Fibroblast of the aortic adventitia (primary cell): ENCODE data around the gene NSD1. TPM values are rescaled to one million over a fixed set of nuclear protein-coding genes. Genes with fewer than 3 reads are reported as not detected.

Source experiments
- DNase-seq: peaks from one replicate; pipeline ENCODE4 v3.0.0-alpha.2; 2010; ENCODE audit warnings: low read depth
- H3K4me3 ChIP-seq: 2 replicates; pipeline ENCODE4 v1.5.1; 2011; ENCODE audit warnings: low read depth, mild to moderate bottlenecking, control low read depth, low read length, moderate library complexity
- CTCF ChIP-seq: IDR thresholded peaks from 2 replicates; pipeline ENCODE4 v1.5.1; 2011; ENCODE audit warnings: mild to moderate bottlenecking, low read length, control low read depth, inconsistent platforms; ENCODE audit not compliant: insufficient read depth
- total RNA-seq: library from RNA; depleted of rRNA; stranded (reverse); fragments of >200 nt; gene quantifications from 2 replicates; pipeline ENCODE4 v1.2.3, GENCODE V29; 2012; ENCODE audit warnings: low replicate concordance

NSD1 gene
- total RNA-seq, 1 donor, result 50.3 TPM

- H3K4me3 ChIP-seq, result no peak overlapping the region
Measured at GRCh38 chr5:177189965-177190364, 56.4 kb downstream of the NSD1 start.

GRCh38 chr5:177194268-177194667 lies 60.7 kb downstream of the NSD1 start:
- TF ChIP-seq CTCF, result no peak
- DNase-seq, result peak; percentile 96
- H3K4me3 ChIP-seq, result no peak overlapping the region

More at GRCh38 chr5:177189965-177190364, 56.4 kb downstream of the NSD1 start:
- TF ChIP-seq CTCF, result no peak
- DNase-seq, result no peak

GRCh38 chr5:177195307-177195952 lies 61.9 kb downstream of the NSD1 start:
- TF ChIP-seq CTCF, result no peak
- DNase-seq, result no peak
- no peak overlapping the region for H3K4me3 ChIP-seq

GRCh38 chr5:177198738-177199137 lies 65.2 kb downstream of the NSD1 start:
- no peak for DNase-seq
- H3K4me3 ChIP-seq, result no peak overlapping the region
- no peak for TF ChIP-seq CTCF

- no peak for TF ChIP-seq CTCF
- no peak for DNase-seq
- no peak overlapping the region for H3K4me3 ChIP-seq
Measured at GRCh38 chr5:177204281-177204680, 70.7 kb downstream of the NSD1 start.

- no peak for TF ChIP-seq CTCF
- DNase-seq, result no peak
- H3K4me3 ChIP-seq, result no peak overlapping the region
Measured at GRCh38 chr5:177209610-177210009, 76.0 kb downstream of the NSD1 start.

- no peak for DNase-seq
- no peak overlapping the region for H3K4me3 ChIP-seq
- TF ChIP-seq CTCF, result no peak
Measured at GRCh38 chr5:177212242-177212641, 78.7 kb downstream of the NSD1 start.
